ENCODE results near the gene HDAC9.

Gene HDAC9

DNA sequence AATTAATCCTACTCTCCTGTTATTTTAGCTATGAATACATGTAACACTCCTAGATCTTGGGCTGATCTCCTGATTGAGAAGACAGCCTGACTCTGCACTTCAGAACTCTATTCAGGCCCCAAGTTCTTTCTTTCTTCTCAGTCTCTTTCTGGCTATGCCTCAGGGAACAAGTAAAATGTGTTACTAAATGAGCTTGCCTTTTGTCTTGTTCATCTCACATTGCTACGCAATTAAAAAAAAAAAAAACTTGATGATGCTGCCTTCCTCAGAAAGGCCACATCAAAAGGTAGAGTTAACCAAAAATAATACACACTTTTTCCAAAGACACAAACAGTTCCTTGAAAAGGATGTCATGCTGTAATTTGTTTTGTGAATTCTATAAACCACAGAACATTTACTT lies 363.8 kb downstream of the HDAC9 start:
- TF ChIP-seq ZNF8 (CRISPR knock-in tag; IDR thresholded peaks at IDR 0.05) (no peak), PPARA (CRISPR knock-in tag; IDR thresholded peaks at IDR 0.05; ENCODE audit: borderline replicate concordance) (no peak), ZNF565 (CRISPR knock-in tag; conservative IDR thresholded peaks at IDR 0.05; ENCODE audit: low read depth) (no peak), TCF4 (CRISPR knock-in tag; IDR thresholded peaks at IDR 0.05; ENCODE audit: borderline replicate concordance) (no peak), ZFP3 (CRISPR knock-in tag; IDR thresholded peaks at IDR 0.05) (no peak)
- TF ChIP-seq, protein P1, sequence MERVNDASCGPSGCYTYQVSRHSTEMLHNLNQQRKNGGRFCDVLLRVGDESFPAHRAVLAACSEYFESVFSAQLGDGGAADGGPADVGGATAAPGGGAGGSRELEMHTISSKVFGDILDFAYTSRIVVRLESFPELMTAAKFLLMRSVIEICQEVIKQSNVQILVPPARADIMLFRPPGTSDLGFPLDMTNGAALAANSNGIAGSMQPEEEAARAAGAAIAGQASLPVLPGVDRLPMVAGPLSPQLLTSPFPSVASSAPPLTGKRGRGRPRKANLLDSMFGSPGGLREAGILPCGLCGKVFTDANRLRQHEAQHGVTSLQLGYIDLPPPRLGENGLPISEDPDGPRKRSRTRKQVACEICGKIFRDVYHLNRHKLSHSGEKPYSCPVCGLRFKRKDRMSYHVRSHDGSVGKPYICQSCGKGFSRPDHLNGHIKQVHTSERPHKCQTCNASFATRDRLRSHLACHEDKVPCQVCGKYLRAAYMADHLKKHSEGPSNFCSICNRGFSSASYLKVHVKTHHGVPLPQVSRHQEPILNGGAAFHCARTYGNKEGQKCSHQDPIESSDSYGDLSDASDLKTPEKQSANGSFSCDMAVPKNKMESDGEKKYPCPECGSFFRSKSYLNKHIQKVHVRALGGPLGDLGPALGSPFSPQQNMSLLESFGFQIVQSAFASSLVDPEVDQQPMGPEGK (CRISPR knock-in tag; IDR thresholded peaks at IDR 0.05; ENCODE audit: borderline replicate concordance): no peak
- TF ChIP-seq, protein P2, sequence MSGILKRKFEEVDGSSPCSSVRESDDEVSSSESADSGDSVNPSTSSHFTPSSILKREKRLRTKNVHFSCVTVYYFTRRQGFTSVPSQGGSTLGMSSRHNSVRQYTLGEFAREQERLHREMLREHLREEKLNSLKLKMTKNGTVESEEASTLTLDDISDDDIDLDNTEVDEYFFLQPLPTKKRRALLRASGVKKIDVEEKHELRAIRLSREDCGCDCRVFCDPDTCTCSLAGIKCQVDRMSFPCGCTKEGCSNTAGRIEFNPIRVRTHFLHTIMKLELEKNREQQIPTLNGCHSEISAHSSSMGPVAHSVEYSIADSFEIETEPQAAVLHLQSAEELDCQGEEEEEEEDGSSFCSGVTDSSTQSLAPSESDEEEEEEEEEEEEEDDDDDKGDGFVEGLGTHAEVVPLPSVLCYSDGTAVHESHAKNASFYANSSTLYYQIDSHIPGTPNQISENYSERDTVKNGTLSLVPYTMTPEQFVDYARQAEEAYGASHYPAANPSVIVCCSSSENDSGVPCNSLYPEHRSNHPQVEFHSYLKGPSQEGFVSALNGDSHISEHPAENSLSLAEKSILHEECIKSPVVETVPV (CRISPR knock-in tag; IDR thresholded peaks at IDR 0.05): no peak
- ATAC-seq: no peak

DNA sequence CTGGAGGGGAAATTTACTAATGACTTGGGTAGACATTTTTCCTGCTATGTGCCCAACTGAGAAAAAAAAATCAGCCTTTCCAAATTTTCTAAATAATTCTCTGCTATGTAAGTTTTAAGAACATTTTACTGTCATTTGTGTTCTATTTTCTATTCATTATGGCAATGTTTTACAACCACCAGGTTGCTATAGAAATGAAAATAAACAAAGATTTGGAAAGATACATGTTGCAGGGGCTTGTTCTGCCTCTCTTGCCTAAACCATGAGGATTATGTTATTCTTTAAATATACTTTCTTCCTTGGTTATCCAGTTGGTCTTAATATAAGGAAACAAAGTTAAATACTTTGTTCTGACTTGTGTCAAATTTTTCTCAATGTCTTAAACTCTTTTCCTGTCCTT lies 364.7 kb downstream of the HDAC9 start:
- ATAC-seq: no peak

DNA sequence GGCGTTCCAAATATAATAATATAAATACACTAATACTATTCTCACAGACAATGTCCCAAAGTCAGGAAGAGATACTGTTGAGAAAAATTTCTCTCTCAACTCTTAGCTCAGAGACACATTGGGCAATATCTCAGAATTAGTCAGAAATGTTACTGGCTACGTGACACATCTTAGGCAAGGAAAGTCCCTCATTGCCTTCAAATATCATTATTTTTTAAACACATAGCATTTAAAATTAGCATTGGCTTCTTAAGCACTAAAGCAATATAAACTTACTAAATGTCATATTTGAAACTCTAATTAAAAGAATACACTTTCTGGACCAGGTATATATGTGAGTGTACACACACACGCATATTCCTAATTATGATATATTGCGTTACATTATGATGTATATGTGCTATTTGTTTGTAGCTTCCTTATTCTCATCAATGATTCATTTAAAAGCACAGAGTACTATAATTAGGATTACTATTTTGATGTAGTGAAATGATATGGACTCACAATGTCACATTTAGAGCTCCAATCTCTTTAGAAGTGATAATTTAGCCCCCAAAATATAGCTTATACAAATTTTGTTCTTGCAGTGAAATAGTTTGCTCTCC lies 366.1 kb downstream of the HDAC9 start:
- no peak for ATAC-seq
- TF ChIP-seq GLIS3 (CRISPR knock-in tag; IDR thresholded peaks at IDR 0.05) (no peak), ZNF565 (CRISPR knock-in tag; conservative IDR thresholded peaks at IDR 0.05; ENCODE audit: low read depth) (no peak), ARNTL (CRISPR knock-in tag; IDR thresholded peaks at IDR 0.05; ENCODE audit: borderline replicate concordance, low read depth) (no peak), CSDC2 (CRISPR knock-in tag; IDR thresholded peaks at IDR 0.05) (no peak), ZFP3 (CRISPR knock-in tag; IDR thresholded peaks at IDR 0.05) (no peak), PPARA (CRISPR knock-in tag; IDR thresholded peaks at IDR 0.05; ENCODE audit: borderline replicate concordance) (no peak)
- TF ChIP-seq, protein P3, sequence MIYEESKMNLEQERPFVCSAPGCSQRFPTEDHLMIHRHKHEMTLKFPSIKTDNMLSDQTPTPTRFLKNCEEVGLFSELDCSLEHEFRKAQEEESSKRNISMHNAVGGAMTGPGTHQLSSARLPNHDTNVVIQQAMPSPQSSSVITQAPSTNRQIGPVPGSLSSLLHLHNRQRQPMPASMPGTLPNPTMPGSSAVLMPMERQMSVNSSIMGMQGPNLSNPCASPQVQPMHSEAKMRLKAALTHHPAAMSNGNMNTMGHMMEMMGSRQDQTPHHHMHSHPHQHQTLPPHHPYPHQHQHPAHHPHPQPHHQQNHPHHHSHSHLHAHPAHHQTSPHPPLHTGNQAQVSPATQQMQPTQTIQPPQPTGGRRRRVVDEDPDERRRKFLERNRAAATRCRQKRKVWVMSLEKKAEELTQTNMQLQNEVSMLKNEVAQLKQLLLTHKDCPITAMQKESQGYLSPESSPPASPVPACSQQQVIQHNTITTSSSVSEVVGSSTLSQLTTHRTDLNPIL (CRISPR knock-in tag; IDR thresholded peaks at IDR 0.05; ENCODE audit: low read depth): no peak
- TF ChIP-seq, protein P4, sequence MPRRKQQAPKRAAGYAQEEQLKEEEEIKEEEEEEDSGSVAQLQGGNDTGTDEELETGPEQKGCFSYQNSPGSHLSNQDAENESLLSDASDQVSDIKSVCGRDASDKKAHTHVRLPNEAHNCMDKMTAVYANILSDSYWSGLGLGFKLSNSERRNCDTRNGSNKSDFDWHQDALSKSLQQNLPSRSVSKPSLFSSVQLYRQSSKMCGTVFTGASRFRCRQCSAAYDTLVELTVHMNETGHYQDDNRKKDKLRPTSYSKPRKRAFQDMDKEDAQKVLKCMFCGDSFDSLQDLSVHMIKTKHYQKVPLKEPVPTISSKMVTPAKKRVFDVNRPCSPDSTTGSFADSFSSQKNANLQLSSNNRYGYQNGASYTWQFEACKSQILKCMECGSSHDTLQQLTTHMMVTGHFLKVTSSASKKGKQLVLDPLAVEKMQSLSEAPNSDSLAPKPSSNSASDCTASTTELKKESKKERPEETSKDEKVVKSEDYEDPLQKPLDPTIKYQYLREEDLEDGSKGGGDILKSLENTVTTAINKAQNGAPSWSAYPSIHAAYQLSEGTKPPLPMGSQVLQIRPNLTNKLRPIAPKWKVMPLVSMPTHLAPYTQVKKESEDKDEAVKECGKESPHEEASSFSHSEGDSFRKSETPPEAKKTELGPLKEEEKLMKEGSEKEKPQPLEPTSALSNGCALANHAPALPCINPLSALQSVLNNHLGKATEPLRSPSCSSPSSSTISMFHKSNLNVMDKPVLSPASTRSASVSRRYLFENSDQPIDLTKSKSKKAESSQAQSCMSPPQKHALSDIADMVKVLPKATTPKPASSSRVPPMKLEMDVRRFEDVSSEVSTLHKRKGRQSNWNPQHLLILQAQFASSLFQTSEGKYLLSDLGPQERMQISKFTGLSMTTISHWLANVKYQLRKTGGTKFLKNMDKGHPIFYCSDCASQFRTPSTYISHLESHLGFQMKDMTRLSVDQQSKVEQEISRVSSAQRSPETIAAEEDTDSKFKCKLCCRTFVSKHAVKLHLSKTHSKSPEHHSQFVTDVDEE (CRISPR knock-in tag; IDR thresholded peaks at IDR 0.05): no peak

More for the DNA sequence above, 364.7 kb downstream of the HDAC9 start:
- TF ChIP-seq ZFP30 (CRISPR knock-in tag; IDR thresholded peaks at IDR 0.05) (no peak), GLIS3 (CRISPR knock-in tag; IDR thresholded peaks at IDR 0.05) (no peak), ISL1 (CRISPR knock-in tag; IDR thresholded peaks at IDR 0.05) (no peak), ZNF70 (CRISPR knock-in tag; IDR thresholded peaks at IDR 0.05) (no peak), TCF4 (CRISPR knock-in tag; IDR thresholded peaks at IDR 0.05; ENCODE audit: borderline replicate concordance) (no peak), SNAI2 (CRISPR knock-in tag; IDR thresholded peaks at IDR 0.05) (no peak), OSR1 (CRISPR knock-in tag; IDR thresholded peaks at IDR 0.05) (no peak), ZC3H10 (CRISPR knock-in tag; IDR thresholded peaks at IDR 0.05) (no peak), ZNF8 (CRISPR knock-in tag; IDR thresholded peaks at IDR 0.05) (no peak), RARB (CRISPR knock-in tag; IDR thresholded peaks at IDR 0.05) (no peak), ZNF565 (CRISPR knock-in tag; conservative IDR thresholded peaks at IDR 0.05; ENCODE audit: low read depth) (no peak), ARNTL (CRISPR knock-in tag; IDR thresholded peaks at IDR 0.05; ENCODE audit: borderline replicate concordance, low read depth) (no peak), BACH2 (CRISPR knock-in tag; IDR thresholded peaks at IDR 0.05; ENCODE audit: borderline replicate concordance) (no peak), TOX (CRISPR knock-in tag; IDR thresholded peaks at IDR 0.05; ENCODE audit: borderline replicate concordance) (no peak)
- TF ChIP-seq, protein P2 (CRISPR knock-in tag; IDR thresholded peaks at IDR 0.05): no peak
- TF ChIP-seq, protein P5, sequence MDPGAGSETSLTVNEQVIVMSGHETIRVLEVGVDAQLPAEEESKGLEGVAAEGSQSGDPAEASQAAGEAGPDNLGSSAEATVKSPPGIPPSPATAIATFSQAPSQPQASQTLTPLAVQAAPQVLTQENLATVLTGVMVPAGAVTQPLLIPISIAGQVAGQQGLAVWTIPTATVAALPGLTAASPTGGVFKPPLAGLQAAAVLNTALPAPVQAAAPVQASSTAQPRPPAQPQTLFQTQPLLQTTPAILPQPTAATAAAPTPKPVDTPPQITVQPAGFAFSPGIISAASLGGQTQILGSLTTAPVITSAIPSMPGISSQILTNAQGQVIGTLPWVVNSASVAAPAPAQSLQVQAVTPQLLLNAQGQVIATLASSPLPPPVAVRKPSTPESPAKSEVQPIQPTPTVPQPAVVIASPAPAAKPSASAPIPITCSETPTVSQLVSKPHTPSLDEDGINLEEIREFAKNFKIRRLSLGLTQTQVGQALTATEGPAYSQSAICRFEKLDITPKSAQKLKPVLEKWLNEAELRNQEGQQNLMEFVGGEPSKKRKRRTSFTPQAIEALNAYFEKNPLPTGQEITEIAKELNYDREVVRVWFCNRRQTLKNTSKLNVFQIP (CRISPR knock-in tag; IDR thresholded peaks at IDR 0.05; ENCODE audit: borderline replicate concordance, low read depth): no peak
- TF ChIP-seq, protein P1 (CRISPR knock-in tag; IDR thresholded peaks at IDR 0.05; ENCODE audit: borderline replicate concordance): no peak

Measured in SK-N-SH treated with all-trans-retinoic acid at 6 μM for 48 hours (cell line).